HepG2 (cell line): ENCODE data around the gene TRABD. TPM values are rescaled to one million over a fixed set of nuclear protein-coding genes. Genes with fewer than 3 reads are reported as not detected.
A peak's percentile ranks its signal among the peaks of the same experiment; 100 is the strongest.

Experiments
- AHR ChIP-seq: IDR thresholded peaks from 2 replicates; pipeline ENCODE4 v1.6.1; 2018; ENCODE audit warnings: missing genetic modification reagents, missing compliant biosample characterization
- CREM ChIP-seq, 2 experiments: sonication (generic) in 1 of 2; formaldehyde crosslinking in 1 of 2; IDR thresholded peaks; 2 replicates each; pipeline versions ENCODE4 v1.4.0 to v1.6.1; 2016 to 2020; ENCODE audit warnings: antibody characterized with exemption in 1 of 2, mild to moderate bottlenecking in 1 of 2, missing genetic modification reagents in 1 of 2
- ELF4 ChIP-seq: sonication (generic); formaldehyde crosslinking; IDR thresholded peaks from 2 replicates; pipeline ENCODE4 v1.5.0; 2020; ENCODE audit warnings: missing genetic modification reagents, mild to moderate bottlenecking, moderate library complexity, borderline replicate concordance
- EP300 ChIP-seq, 3 experiments: sonication (generic) in 1 of 3; formaldehyde crosslinking in 1 of 3; IDR thresholded peaks; 2 replicates each; pipeline versions ENCODE4 v1.5.1 to v1.6.1; 2011 to 2020; ENCODE audit warnings: low read depth in 2 of 3, low read length in 2 of 3, borderline replicate concordance in 1 of 3, improper control_type of control experiment in 1 of 3, mild to moderate bottlenecking in 1 of 3, missing genetic modification reagents in 1 of 3, moderate library complexity in 1 of 3
- ESRRA ChIP-seq: sonication (generic); formaldehyde crosslinking; IDR thresholded peaks from 2 replicates; pipeline ENCODE4 v1.5.1; 2020; ENCODE audit warnings: mild to moderate bottlenecking, low read depth, missing genetic modification reagents
- HDAC1 ChIP-seq: sonication (generic); formaldehyde crosslinking; IDR thresholded peaks from 2 replicates; pipeline ENCODE4 v1.5.1; 2020; ENCODE audit warnings: mild to moderate bottlenecking, missing genetic modification reagents
- HDAC6 ChIP-seq: fragments of 200-600 bp; sonication (generic); IDR thresholded peaks from 2 replicates; pipeline ENCODE4 v1.7.0; 2017; ENCODE audit warnings: mild to moderate bottlenecking, antibody characterized with exemption, low read length, low read depth
- HMG20A ChIP-seq: IDR thresholded peaks from 2 replicates; pipeline ENCODE4 v1.6.1; 2016; ENCODE audit warnings: borderline replicate concordance
- HOXA5 ChIP-seq: sonication (generic); formaldehyde crosslinking; IDR thresholded peaks from 2 replicates; pipeline ENCODE4 v1.4.0; 2020; ENCODE audit warnings: missing genetic modification reagents
- NCOR1 ChIP-seq: fragments of 200-600 bp; sonication (generic); IDR thresholded peaks from 2 replicates; pipeline ENCODE4 v1.7.0; 2017; ENCODE audit warnings: antibody characterized with exemption, low read length, borderline replicate concordance
- RARA ChIP-seq: IDR thresholded peaks from 2 replicates; pipeline ENCODE4 v1.6.1; 2016; ENCODE audit warnings: missing genetic modification reagents, missing compliant biosample characterization
- SMC3 ChIP-seq: IDR thresholded peaks from 2 replicates; pipeline ENCODE4 v1.6.1; 2011; ENCODE audit warnings: low read length, improper control_type of control experiment
- SOX13 ChIP-seq, 3 experiments: fragments of 450-650 bp in 1 of 3; sonication (generic) in 1 of 3; formaldehyde crosslinking in 1 of 3; IDR thresholded peaks in 2 of 3; conservative IDR thresholded peaks in 1 of 3; 2 replicates each; pipeline versions ENCODE4 v1.5.0 to v1.6.1; 2016 to 2020; ENCODE audit warnings: antibody characterized with exemption in 1 of 3, mild to moderate bottlenecking in 1 of 3, missing compliant biosample characterization in 1 of 3, missing genetic modification reagents in 1 of 3, moderate library complexity in 1 of 3
- ZMYM4 ChIP-seq: sonication (generic); formaldehyde crosslinking; IDR thresholded peaks from 2 replicates; pipeline ENCODE4 v1.8.1; 2023; ENCODE audit warnings: mild to moderate bottlenecking, missing genetic modification reagents
- ZNF383 ChIP-seq: sonication (generic); formaldehyde crosslinking; IDR thresholded peaks from 2 replicates; pipeline ENCODE4 v1.4.0; 2020; ENCODE audit warnings: missing genetic modification reagents, mild to moderate bottlenecking, borderline replicate concordance
- ZNF547 ChIP-seq: sonication (generic); formaldehyde crosslinking; IDR thresholded peaks from 2 replicates; pipeline ENCODE4 v1.5.1; 2020; ENCODE audit warnings: mild to moderate bottlenecking, missing genetic modification reagents
- ZNF549 ChIP-seq: sonication (generic); formaldehyde crosslinking; IDR thresholded peaks from 2 replicates; pipeline ENCODE4 v1.5.0; 2020; ENCODE audit warnings: missing genetic modification reagents
- ZNF616 ChIP-seq: sonication (generic); formaldehyde crosslinking; IDR thresholded peaks from 2 replicates; pipeline ENCODE4 v1.5.0; 2020; ENCODE audit warnings: low read depth, mild to moderate bottlenecking, missing genetic modification reagents
- polyA plus RNA-seq, 8 experiments: library from polyadenylated mRNA; depleted of rRNA in 3 of 8; stranded (reverse) in 7 of 8; unstranded in 1 of 8; fragments of >200 nt; fragmentation: Illumina TruSeq in 4 of 8; extraction: Trizol in 4 of 8; gene quantifications; 2 replicates each; pipeline versions ENCODE4 v1.2.1 to v1.2.3, GENCODE V29; 2011 to 2016; ENCODE audit warnings: low read depth in 4 of 8, missing spikeins in 1 of 8, mixed read lengths in 1 of 8; ENCODE audit not compliant: insufficient read depth in 1 of 8
- total RNA-seq, 5 experiments: library from RNA; depleted of rRNA; stranded (reverse); fragments of >200 nt; fragmentation: Illumina TruSeq; extraction: Trizol; gene quantifications; 2 replicates each; pipeline ENCODE4 v1.2.3, GENCODE V29; 2016; ENCODE audit warnings: low read depth in 1 of 5
- TF ChIP-seq, protein P1 (sequence below): sonication (generic); formaldehyde crosslinking; IDR thresholded peaks from 2 replicates; pipeline ENCODE4 v1.4.0; 2020; ENCODE audit warnings: missing genetic modification reagents
- TF ChIP-seq, protein P2 (sequence below): sonication (generic); formaldehyde crosslinking; conservative IDR thresholded peaks from 2 replicates; pipeline ENCODE4 v1.4.0; 2020; ENCODE audit warnings: missing genetic modification reagents

TRABD gene
- total and polyA plus RNA-seq, 2 of the 13 experiments (the other 11 are each of a cell fraction or from before 2014, with no cell fraction given) = 21.5 to 28.9 TPM

DNA sequence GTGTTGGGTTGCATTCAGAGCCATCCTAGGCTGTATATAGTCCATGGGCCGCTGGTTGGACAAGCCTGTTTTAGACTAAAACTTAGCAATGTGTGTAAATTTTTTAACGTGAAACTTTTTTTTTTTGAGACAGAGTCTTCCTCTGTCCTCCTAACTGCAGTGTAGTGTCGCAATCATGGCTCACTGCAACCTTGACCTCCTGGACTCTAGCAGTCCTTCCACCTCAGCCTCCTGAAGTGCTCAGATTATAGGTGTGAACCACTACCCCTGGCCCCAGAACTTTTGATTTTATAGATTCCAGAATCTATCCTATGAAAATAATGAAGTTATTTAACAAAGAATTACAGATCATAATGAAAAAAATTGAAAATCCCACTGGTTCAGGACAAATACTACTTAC is 45.1 kb upstream of the TRABD start (continued):
- TF ChIP-seq, protein P1, sequence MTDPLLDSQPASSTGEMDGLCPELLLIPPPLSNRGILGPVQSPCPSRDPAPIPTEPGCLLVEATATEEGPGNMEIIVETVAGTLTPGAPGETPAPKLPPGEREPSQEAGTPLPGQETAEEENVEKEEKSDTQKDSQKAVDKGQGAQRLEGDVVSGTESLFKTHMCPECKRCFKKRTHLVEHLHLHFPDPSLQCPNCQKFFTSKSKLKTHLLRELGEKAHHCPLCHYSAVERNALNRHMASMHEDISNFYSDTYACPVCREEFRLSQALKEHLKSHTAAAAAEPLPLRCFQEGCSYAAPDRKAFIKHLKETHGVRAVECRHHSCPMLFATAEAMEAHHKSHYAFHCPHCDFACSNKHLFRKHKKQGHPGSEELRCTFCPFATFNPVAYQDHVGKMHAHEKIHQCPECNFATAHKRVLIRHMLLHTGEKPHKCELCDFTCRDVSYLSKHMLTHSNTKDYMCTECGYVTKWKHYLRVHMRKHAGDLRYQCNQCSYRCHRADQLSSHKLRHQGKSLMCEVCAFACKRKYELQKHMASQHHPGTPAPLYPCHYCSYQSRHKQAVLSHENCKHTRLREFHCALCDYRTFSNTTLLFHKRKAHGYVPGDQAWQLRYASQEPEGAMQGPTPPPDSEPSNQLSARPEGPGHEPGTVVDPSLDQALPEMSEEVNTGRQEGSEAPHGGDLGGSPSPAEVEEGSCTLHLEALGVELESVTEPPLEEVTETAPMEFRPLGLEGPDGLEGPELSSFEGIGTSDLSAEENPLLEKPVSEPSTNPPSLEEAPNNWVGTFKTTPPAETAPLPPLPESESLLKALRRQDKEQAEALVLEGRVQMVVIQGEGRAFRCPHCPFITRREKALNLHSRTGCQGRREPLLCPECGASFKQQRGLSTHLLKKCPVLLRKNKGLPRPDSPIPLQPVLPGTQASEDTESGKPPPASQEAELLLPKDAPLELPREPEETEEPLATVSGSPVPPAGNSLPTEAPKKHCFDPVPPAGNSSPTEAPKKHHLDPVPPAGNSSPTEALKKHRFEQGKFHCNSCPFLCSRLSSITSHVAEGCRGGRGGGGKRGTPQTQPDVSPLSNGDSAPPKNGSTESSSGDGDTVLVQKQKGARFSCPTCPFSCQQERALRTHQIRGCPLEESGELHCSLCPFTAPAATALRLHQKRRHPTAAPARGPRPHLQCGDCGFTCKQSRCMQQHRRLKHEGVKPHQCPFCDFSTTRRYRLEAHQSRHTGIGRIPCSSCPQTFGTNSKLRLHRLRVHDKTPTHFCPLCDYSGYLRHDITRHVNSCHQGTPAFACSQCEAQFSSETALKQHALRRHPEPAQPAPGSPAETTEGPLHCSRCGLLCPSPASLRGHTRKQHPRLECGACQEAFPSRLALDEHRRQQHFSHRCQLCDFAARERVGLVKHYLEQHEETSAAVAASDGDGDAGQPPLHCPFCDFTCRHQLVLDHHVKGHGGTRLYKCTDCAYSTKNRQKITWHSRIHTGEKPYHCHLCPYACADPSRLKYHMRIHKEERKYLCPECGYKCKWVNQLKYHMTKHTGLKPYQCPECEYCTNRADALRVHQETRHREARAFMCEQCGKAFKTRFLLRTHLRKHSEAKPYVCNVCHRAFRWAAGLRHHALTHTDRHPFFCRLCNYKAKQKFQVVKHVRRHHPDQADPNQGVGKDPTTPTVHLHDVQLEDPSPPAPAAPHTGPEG = no peak
- TF ChIP-seq HDAC6 (no peak), AHR (no peak), ESRRA (0 out of 2 replicates have a peak, but pooled peaks have one; percentile 38), ELF4 (CRISPR knock-in tag) (no peak), EP300 (IDR thresholded peaks at IDR 0.05; ENCODE audit: low read depth in 2 of 2, low read length in 2 of 2) (peak in 1 of 2 experiments; percentile 70; a peak in 2 of 4 replicates), EP300 (CRISPR knock-in tag; IDR thresholded peaks at IDR 0.05; ENCODE audit: borderline replicate concordance) (no peak), ZNF383 (no peak), RARA (peak; percentile 84), ZNF549 (CRISPR knock-in tag) (no peak), HDAC1 (CRISPR knock-in tag) (peak; percentile 58; the same call in 1 of the 2 replicates), SOX13 (IDR thresholded peaks at IDR 0.05) (0 out of 2 replicates have a peak, but pooled peaks have one; percentile 17), SOX13 (CRISPR knock-in tag; conservative IDR thresholded peaks at IDR 0.05 in 1 of 2, IDR thresholded peaks at IDR 0.05 in 1 of 2) (peak in 1 of 2 experiments; percentile 59; a peak in 1 of 4 replicates), HOXA5 (CRISPR knock-in tag) (no peak), NCOR1 (peak; percentile 68; the same call in 1 of the 2 replicates), ZNF547 (CRISPR knock-in tag) (no peak), ZNF616 (no peak), HMG20A (peak; percentile 75), CREM (IDR thresholded peaks at IDR 0.05) (0 out of 2 replicates have a peak, but pooled peaks have one; percentile 16), CREM (CRISPR knock-in tag; IDR thresholded peaks at IDR 0.05) (no peak), ZMYM4 (no peak), SMC3 (peak; percentile 18; the same call in 1 of the 2 replicates)
- TF ChIP-seq, protein P2, sequence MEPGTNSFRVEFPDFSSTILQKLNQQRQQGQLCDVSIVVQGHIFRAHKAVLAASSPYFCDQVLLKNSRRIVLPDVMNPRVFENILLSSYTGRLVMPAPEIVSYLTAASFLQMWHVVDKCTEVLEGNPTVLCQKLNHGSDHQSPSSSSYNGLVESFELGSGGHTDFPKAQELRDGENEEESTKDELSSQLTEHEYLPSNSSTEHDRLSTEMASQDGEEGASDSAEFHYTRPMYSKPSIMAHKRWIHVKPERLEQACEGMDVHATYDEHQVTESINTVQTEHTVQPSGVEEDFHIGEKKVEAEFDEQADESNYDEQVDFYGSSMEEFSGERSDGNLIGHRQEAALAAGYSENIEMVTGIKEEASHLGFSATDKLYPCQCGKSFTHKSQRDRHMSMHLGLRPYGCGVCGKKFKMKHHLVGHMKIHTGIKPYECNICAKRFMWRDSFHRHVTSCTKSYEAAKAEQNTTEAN (CRISPR knock-in tag) = 0 out of 2 replicates have a peak, but pooled peaks have one; percentile 33
